Loucy (cell line): ENCODE measurements around the gene BPIFB2.

Source experiments
- H2AFZ ChIP-seq: fragments of 200-600 bp; sonication (generic); 2 replicates; pipeline ENCODE4 v1.6.0; 2016; ENCODE audit warnings: antibody characterized with exemption, mild to moderate bottlenecking, low read length, moderate library complexity
- H3F3A ChIP-seq: fragments of 200-600 bp; 2 replicates; pipeline ENCODE4 v1.6.0; 2016; ENCODE audit warnings: antibody characterized with exemption, low read depth, mild to moderate bottlenecking
- H3K27me3 ChIP-seq: fragments of 200-600 bp; sonication (generic); 2 replicates; pipeline ENCODE4 v1.6.1; 2014; ENCODE audit warnings: low read length, mild to moderate bottlenecking; ENCODE audit not compliant: insufficient read depth, poor library complexity, severe bottlenecking
- H3K36me3 ChIP-seq: fragments of 200-600 bp; sonication (generic); 2 replicates; pipeline ENCODE4 v1.6.1; 2016; ENCODE audit warnings: low read length; ENCODE audit not compliant: insufficient read depth
- H3K4me1 ChIP-seq: fragments of 200-600 bp; sonication (generic); 2 replicates; pipeline ENCODE4 v1.5.1; 2014; ENCODE audit warnings: low read length, mild to moderate bottlenecking; ENCODE audit not compliant: insufficient read depth, poor library complexity, severe bottlenecking
- H3K4me2 ChIP-seq: fragments of 200-600 bp; sonication (generic); 2 replicates; pipeline ENCODE4 v1.6.0; 2014; ENCODE audit warnings: antibody characterized with exemption, low read length, low read depth, mild to moderate bottlenecking; ENCODE audit not compliant: poor library complexity, severe bottlenecking
- H3K4me3 ChIP-seq: fragments of 200-600 bp; sonication (generic); 2 replicates; pipeline ENCODE4 v1.5.1; 2014; ENCODE audit warnings: low read length, mild to moderate bottlenecking, mixed read lengths; ENCODE audit not compliant: poor library complexity, severe bottlenecking
- H3K79me2 ChIP-seq: fragments of 200-600 bp; sonication (generic); 2 replicates; pipeline ENCODE4 v1.6.1; 2014; ENCODE audit warnings: low read length; ENCODE audit not compliant: insufficient read depth
- H3K9ac ChIP-seq: fragments of 200-600 bp; sonication (generic); 2 replicates; pipeline ENCODE4 v1.6.0; 2014; ENCODE audit warnings: mild to moderate bottlenecking, low read depth, low read length, moderate library complexity; ENCODE audit not compliant: poor library complexity, severe bottlenecking
- H3K9me2 ChIP-seq: fragments of 200-600 bp; sonication (generic); replicated peaks from 2 replicates; pipeline ENCODE4 v1.6.1; 2016; ENCODE audit warnings: low read depth, low read length, mixed read lengths
- H3K9me3 ChIP-seq: fragments of 200-600 bp; sonication (generic); 2 replicates; pipeline ENCODE4 v1.6.1; 2014; ENCODE audit warnings: mild to moderate bottlenecking, antibody characterized with exemption, low read length, low read depth; ENCODE audit not compliant: insufficient read depth
- H4K20me1 ChIP-seq: fragments of 200-600 bp; sonication (generic); 2 replicates; pipeline ENCODE4 v1.6.0; 2014; ENCODE audit warnings: antibody characterized with exemption, low read length, mild to moderate bottlenecking; ENCODE audit not compliant: insufficient read depth, poor library complexity, severe bottlenecking
- EZH2phosphoT487 ChIP-seq: fragments of 200-600 bp; IDR thresholded peaks from 2 replicates; pipeline ENCODE4 v1.6.1; 2018; ENCODE audit warnings: antibody characterized with exemption, mild to moderate bottlenecking, moderate library complexity, borderline replicate concordance
- TF ChIP-seq, protein P1 (sequence below): fragments of 200-600 bp; sonication (generic); conservative IDR thresholded peaks from 2 replicates; pipeline ENCODE4 v1.5.1; 2014; ENCODE audit warnings: mild to moderate bottlenecking, antibody characterized with exemption, low read length

BPIFB2 gene

DNA sequence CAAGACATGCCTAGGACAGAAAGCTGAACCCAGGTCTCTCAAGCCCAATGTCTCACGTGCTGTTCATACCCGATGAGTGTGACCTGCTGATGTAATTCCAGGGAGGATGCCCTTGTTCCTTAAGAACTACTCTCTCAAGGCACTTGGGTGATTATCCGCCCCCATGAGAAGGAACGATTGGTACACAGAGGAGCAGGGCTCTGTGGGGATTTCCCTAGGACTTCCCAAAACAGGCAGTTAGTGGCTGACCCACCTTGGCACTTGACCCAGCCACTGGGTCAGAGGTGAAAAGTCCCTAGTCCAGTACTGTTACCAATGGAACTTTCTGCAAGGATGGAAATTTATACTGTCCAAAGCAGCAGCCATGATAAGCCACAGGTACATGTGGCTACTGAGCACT is 14.8 kb downstream of the BPIFB2 start:
- Histone ChIP-seq H3K79me2 (no peaks in the 10 kb centered on the region), H3K4me1 (peaks cover 15% of the 10 kb centered on the region), H3K27me3 (no peaks in the 10 kb centered on the region), H3K4me2 (no peak overlapping the region), H3K9me3 (no peaks in the 10 kb centered on the region), H3K36me3 (no peaks in the 10 kb centered on the region), H3K4me3 (no peak overlapping the region), H3F3A (no peaks in the 10 kb centered on the region), H3K9me2 (no peaks in the 10 kb centered on the region), H2AFZ (no peak overlapping the region), H3K9ac (no peak overlapping the region), H4K20me1 (no peaks in the 10 kb centered on the region)
- TF ChIP-seq EZH2phosphoT487 = no peak
- TF ChIP-seq, protein P1, sequence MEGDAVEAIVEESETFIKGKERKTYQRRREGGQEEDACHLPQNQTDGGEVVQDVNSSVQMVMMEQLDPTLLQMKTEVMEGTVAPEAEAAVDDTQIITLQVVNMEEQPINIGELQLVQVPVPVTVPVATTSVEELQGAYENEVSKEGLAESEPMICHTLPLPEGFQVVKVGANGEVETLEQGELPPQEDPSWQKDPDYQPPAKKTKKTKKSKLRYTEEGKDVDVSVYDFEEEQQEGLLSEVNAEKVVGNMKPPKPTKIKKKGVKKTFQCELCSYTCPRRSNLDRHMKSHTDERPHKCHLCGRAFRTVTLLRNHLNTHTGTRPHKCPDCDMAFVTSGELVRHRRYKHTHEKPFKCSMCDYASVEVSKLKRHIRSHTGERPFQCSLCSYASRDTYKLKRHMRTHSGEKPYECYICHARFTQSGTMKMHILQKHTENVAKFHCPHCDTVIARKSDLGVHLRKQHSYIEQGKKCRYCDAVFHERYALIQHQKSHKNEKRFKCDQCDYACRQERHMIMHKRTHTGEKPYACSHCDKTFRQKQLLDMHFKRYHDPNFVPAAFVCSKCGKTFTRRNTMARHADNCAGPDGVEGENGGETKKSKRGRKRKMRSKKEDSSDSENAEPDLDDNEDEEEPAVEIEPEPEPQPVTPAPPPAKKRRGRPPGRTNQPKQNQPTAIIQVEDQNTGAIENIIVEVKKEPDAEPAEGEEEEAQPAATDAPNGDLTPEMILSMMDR = no peak

DNA sequence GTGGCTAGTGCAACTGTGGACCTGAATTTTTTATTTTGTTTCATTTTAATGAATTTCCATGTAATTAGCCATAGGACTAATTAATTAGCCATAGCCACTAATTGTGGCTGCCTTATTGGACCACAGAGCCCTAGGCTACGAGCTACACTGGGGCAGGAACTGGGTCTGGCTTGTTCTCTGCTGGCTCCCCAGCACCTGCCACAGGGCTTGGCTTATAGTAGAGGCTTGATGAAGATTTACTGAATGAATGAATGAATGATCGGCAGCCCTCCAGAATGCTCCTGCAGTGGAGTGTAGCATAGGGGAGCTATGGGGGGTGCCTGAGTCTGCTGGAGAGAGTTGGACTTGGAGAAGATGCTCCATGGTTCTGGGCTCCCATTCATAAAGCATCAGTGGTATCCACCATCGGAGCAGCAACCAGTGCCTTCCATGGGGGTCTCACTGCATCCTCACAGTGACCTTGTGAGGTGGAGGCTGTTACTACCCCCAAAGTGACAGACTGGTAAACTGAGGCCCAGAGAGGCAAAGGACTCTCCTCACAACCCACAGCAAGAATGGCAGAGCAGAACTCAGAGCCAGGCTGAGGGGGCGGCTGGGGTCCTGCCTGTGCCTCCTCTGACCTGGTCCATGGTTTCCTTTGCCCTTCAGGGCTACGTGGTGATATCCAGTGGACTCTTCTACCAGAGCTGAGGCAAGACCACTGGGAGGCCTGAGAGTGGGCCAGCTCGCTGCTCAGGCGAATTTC is 15.4 kb downstream of the BPIFB2 start:
- H2AFZ ChIP-seq = no peak overlapping the region
- H3K4me2 ChIP-seq = no peak overlapping the region
- no peaks in the 10 kb centered on the region for H4K20me1 ChIP-seq

DNA sequence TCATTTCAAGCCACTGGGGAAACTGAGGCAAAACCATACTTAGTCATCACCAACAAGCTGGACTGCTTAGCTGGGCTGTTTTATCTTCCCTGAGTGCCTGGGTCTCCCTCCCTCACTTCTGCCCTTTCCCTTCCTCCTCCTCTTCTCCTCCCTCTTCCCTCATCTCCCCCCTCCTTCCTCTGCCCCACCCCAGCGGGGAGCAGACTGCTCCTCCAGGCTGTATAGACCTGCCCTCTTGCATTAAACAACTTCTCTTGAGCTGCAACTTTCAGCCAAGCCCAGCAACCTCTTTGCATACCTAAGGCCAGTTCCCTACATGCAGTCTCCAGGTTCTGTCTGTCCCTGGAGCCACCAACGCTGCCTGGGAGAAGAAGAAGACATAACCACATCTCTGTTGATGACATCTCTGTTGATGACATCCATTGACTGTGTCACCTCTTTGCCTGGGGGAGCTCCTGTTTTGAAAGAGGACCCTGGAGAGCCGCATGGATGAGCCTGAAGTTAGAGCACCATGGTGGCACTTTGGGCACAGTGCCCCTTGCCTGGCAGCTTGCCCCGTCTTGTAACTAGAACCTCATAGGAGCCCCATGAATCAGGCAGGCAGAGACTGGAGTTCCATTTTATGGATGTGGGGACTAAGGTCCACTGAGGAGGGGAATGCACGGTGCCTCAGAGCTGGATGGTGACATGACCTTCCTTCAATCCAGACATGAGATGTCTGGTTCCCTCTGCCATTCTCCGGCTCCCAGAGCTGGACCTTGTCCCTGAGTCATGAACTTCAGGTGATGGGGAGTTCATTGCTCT is 16.1 kb downstream of the BPIFB2 start:
- Histone ChIP-seq H3K79me2 (no peaks in the 10 kb centered on the region), H3K36me3 (no peaks in the 10 kb centered on the region), H3K9ac (no peak overlapping the region), H3K9me2 (no peaks in the 10 kb centered on the region), H3K9me3 (no peaks in the 10 kb centered on the region), H3F3A (no peaks in the 10 kb centered on the region), H3K4me2 (peak overlapping the region; percentile 9), H3K27me3 (no peaks in the 10 kb centered on the region), H2AFZ (no peak overlapping the region), H3K4me1 (peaks cover 15% of the 10 kb centered on the region), H3K4me3 (no peak overlapping the region), H4K20me1 (no peaks in the 10 kb centered on the region)
- no peak for TF ChIP-seq EZH2phosphoT487
- TF ChIP-seq, protein P1 = no peak

More for the DNA sequence above, 15.4 kb downstream of the BPIFB2 start:
- H3K9me3 ChIP-seq = no peaks in the 10 kb centered on the region
- TF ChIP-seq EZH2phosphoT487 = no peak
- TF ChIP-seq, protein P1 = no peak
- no peaks in the 10 kb centered on the region for H3F3A ChIP-seq
- H3K4me1 ChIP-seq = peaks cover 15% of the 10 kb centered on the region
- H3K9me2 ChIP-seq = no peaks in the 10 kb centered on the region
- H3K36me3 ChIP-seq = no peaks in the 10 kb centered on the region
- no peak overlapping the region for H3K9ac ChIP-seq
- H3K79me2 ChIP-seq = no peaks in the 10 kb centered on the region
- no peaks in the 10 kb centered on the region for H3K27me3 ChIP-seq
- no peak overlapping the region for H3K4me3 ChIP-seq
